HG03354 (cell line): ENCODE measurements around the gene CASP14.
"Not testable (repeated sequence)": the region's sequence is repeated elsewhere in the genome, so short reads cannot be mapped to it uniquely, and the experiment has no call there.

ENCODE experiments used
- ATAC-seq: cut with Tn5 transposase; IDR thresholded peaks from one replicate; pipeline ENCODE4 v1.9.1; 2021; ENCODE audit warnings: mild to moderate bottlenecking; ENCODE audit not compliant: unreplicated experiment, poor library complexity, severe bottlenecking

Gene CASP14, protein sequence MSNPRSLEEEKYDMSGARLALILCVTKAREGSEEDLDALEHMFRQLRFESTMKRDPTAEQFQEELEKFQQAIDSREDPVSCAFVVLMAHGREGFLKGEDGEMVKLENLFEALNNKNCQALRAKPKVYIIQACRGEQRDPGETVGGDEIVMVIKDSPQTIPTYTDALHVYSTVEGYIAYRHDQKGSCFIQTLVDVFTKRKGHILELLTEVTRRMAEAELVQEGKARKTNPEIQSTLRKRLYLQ

DNA sequence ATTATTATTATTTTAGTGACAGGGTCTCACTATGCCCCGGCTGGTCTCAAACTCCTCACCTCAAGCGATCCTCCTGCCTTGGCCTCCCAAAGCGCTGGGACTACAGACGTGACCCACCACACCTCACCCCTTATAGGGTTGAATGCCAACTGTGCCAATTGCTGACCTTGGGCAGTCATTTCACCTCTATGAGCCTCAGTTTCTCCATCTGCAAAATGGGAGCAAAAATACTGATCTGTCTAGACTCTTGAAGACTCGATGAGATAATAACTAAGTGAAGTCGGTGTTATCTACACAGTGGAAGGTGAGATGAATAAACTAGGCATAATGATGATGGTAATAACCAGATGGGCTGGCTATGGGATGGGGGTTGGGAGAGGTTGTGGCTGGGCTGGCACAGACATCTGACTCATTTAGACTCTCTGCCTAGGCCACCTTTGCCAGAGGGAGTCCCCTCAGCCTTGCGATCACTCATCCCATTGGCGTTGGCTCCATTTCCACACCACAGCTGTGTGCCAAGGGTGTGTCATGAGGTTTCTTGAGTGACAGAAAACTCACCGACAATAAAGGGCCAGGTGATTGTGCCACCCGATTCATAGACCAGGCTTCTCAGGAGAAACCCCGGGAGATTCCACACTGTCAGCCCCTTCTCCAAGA is at the start of gene CASP14:
Gene CASP14 (plus strand): TSS at position 596 of the 657 bp plus-strand sequence. CDS start 2,772 bp downstream, outside the sequence.
- ATAC-seq = no peak

DNA sequence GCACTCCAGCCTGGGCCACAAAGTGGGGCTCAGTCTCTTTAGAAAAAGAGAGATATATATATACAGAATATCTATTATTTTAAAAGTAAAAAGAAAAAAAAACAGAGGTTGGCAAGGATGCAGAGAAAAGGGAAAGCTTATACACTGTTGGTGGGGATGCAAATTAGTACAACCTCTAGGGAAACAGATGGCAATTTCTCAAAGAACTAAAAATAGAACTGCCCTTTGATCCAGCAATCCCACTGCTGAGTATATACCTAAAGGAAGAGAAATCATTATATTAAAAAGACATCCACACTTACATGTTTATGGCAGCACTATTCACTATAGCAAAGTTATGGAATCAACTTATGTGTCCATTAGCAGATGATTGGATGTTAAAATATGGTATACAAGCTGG is 41.0 kb upstream of the CASP14 start:
- no peak for ATAC-seq

DNA sequence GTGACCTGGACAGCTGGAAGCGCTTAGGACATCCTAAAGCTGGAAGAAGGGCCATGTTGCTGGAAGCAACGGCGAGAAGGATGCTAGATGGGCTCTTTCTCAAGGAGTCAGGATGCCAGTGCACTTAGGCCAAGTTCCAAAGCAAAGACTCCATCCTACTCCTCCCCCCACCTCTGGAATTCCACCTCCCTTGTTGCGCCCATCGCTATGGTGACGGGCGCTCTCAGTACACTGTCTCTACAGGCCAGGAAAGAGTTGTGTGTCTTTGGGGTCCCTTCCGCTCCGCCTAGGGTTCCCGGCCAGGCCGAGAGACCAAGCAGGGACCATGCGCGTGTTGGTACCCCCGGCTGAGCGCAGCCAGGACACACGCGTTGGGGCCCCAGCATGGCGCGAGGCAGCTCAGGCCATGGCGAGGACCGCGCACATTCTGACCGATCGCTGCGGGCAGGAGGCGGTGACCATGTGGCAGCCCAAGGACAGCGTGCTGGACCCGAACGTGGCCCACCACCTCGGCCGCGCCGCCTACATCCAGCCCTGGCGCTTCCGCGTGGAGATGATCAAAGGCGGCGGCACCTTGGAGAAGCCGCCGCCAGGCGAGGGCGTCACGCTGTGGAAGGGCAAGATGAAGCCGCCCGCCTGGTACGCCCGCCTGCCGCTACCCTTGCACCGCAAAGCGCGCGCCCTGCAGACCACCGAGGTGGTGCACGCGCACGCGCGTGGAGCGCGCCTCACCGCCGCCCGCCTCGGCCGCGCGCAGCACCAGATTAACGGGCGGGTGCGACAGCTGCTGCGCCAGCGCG is 38.6 kb upstream of the CASP14 start:
- ATAC-seq = no peak

DNA sequence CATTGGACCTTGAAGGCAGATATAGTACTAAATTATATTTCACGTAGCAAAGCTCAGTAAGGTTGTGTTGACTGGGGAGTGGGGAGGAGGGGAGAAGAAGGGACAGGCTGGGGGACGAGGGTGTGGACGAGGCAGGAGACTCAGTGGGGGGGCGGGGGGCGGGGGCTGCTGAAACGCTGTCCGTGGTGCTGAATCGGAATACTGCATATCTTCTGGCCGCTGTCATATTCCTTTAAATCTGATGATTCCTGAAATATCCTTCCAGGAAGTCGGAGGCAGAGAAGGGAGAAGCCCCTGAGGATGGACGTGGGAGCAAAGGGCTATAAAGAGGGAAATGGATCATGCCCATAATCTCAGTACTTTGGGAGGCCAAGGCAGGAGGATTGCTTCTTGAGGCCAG is 34.7 kb upstream of the CASP14 start:
- no peak for ATAC-seq

DNA sequence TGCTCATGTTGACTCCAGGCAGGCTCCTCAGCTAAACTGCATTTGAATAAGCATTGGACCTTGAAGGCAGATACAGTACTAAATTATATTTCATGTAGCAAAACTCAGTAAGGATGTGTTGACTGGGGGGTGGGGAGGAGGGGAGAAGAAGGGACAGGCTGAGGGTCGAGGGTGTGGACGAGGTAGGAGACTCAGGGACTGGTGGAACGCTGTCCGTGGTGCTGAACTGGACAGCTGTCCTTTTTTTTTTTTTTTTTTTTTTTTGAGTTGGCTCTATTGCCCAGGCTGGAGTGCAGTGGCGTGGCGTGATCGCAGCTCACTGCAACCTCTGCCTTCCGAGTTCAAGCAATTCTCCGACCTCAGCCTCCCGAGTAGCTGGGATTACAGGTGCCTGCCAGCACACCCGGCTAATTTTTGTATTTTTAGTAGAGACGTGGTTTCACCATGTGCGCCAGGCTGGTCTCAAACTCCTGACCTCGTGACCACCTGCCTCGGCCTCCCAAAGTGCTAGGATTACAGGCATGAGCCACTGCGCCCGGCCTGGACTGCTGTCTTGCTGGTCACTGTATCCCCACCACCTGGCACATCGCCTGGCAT is 33.2 kb upstream of the CASP14 start:
- ATAC-seq = no peak

DNA sequence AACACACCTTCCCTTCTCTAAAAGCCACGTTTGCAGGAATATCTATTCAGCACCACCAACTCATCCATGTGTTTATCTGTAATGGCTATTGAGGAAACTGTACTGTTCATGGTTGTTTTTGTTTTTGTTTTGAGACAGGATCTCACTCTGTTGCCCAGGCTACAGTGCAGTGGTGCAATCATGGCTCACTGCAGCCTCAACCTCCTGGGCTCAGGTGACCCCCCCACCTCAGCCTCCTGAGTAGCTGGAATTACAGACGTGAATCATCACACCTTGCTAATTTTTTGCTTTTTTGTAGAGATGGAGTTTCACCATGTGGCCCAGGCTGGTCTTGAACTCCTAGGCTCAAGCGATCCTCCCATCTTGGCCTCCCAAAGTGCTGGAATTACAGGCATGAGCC is 30.4 kb upstream of the CASP14 start:
- ATAC-seq = not testable (repeated sequence)

DNA sequence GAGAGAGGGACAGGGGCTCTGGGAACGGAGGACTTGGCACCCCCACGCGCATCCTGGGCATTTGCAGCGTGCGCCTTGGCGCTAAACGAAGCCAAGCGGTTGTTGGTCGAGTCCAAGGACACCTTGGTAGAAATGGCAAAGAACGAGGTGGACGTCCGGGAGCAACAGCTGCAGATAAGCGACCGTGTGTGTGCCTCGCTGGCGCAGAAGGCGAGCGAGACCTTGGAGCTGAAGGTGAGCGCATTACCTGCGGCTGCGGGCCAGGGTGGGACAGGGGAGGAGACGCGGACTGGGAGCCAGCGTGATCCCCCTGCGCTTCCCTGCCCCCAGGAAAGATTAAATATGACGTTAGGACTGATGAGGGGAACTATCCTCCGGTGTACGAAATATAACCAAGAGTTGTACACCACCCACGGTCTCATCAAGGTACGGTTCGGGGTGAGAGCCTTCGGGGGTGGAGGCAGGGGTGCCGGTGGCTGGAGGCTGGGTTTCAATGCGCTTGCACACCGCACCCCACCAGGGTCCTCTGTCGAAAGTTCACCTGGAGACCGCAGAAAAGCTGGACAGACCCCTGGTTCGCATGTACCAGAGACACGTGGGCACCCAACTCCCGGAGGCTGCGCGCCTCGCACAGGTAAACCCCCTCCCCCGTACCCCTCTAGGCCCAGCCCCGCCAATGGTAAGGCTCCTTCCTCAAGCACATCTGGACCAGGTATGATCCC is 27.8 kb upstream of the CASP14 start:
- no peak for ATAC-seq

DNA sequence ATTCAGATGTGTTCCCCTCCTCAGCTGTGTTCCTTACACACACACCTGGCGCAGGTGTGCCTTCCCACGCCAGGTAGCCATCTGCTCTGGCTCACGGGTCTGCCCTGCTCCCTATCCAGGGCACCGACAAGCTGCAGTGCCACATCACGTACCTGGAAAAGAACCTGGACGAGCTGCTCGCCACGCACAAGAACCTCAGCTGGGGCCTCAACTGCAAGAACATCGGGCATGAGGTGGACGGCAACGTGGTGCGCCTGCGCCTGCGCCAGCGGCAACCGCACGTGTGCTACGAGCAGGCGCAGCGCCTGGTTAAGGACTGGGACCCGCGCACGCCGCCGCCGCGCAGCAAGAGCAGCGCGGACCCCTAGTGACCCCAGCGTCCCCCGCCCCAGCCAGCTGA is 26.5 kb upstream of the CASP14 start:
- ATAC-seq = no peak

DNA sequence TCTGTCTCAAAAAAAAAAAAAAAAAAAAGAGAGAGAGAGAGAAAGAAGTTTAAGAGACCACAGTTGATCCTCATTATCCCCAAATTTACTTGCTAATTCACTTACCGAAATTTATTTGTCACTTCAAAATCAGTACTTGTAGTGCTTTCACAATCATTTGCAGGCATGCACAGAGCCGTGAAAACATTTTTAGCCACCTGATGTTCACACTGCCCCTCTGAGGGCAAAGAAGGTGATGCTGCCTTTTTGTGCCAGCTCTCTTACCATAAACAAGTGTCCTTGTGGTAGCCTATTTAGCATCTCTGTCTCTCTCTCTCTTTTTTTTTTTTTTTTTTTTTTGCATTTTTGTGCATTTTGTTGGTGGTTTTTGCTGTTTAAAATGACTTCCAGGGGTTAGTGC is 24.1 kb upstream of the CASP14 start:
- no peak for ATAC-seq

DNA sequence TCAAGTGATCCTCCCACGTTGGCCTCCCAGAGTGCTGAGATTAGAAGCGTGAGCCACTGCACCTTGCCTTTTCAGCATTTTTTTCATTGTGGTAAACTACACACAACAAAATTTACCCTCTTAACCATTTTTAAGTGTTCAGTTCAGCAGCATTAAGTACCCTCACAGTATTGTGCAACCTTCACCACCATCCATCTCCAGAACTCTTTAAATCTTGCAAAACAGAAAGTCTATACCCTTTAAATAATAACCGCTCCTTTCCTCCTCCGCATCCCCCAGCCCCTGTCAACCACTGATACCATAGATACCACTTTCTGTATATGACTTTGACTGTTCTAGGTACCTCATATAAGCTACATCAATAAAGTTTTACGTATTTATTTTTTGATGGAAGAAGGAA is 20.8 kb upstream of the CASP14 start:
- ATAC-seq = no peak

DNA sequence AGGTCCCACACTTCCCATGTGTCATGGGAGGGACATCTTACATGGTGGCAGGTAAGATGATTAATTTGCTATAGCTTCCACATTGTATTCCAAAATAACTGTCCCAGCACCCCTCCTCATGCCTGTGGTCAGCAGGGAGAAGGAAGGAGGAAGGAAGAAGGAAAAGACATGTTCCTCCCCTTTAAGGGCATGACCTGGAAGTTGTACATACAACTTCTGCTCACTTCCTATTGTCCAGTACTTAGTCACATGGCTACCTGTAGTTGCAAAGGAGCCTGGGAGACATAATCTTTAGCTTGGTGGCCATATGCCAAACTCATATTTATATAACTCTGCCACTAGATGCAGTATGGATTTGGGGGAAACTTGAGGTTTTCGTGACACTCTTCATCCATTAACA is 17.6 kb upstream of the CASP14 start:
- no peak for ATAC-seq

DNA sequence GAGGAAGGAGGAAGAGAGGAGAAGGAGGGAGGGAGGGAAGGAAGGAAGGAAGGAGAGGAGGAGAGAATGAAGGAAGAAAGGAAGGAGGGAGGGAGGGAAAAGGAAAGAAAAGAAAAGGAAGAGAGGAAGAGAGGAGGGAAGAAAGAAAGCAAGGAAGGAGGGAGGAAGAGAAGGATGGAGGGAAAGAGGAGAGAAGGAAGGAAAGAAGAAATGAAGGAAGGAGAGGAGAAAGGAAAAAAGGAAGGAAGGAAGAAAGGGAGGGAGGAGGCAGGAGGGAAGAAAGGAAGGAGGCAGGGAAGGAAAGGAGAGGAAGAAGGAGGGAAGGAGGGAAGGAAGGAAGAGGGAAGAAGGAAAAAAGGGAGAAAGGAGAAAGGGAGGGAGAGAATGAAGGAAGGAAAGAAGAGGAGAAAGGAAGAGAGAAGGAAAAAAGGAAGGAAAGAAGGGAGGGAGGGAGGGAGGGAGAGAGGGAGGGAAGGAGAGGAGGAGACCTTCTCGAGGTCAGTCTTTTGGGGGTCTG is 13.4 kb upstream of the CASP14 start:
- ATAC-seq = no peak

DNA sequence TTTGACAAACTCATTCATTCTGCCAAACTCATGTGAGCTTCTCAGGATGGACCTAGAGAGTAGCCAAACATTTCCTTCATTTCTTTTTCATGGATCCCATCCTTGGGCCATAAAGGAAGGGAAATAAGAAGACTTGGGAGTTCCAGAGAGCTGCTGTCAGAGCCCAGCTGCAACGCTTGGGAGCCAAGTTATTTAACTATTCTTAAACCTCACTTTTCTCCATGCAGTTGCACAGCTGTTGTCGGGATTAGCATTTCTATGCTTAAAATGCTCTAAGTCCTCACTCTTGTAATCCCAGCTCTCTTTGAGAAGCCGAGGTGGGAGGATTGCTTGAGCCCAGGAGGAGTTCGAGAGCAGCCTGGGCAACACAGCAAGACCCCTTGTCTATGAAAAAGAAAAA is 11.7 kb upstream of the CASP14 start:
- ATAC-seq = no peak

DNA sequence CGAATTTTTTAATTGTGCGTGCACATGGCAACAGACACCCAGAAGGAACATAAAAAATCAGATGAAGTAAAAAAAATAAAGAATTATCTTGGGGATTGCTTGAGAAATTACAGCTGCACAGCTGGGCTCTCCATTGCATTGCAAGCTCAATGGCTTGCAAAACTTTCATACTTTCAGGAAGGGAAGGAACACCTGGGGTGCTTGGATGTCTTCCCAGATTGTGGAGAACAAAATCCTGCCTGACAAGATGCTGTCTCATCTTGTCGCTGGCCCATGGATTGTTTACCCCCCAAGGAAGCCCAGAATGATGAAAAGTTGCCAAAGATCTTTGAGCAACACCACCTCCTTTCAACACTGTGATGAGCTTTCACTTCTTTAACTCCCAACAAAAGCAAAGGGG is 11.0 kb upstream of the CASP14 start:
- no peak for ATAC-seq

DNA sequence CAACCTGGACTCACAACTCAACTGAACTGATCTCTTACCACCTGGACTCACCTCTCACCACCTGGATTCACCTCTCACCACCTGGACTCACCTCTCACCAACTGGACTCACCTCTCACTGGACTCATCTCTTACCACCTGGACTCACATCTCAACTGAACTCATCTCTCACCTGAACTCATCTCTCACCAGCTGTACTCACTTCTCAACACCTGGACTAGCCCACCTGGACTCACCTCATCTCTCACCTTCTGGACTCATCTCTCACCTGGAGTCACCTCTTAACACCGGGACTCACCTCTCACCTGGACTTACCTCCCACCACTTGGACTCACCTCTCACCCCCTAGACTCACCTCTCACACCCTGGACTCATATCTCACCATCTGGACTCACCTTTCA is 7.3 kb upstream of the CASP14 start:
- ATAC-seq = no peak

DNA sequence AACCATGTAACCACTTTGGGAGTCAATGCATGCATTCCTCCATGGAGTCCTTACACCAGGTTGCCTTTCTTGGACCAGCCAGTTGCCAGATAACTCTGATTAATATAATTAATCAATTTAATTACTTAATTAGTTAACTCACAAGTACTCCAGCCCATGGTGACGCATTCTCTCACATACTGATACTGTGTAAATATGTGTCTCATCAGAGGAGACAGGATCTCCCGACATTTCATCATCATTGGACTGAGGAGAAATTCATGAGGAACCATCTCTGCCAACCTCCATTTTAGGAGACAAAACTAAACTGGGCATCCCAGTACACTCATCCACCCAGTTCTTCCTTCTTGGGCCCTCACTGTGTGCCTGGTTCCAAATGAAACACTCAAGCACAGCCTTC is 6.5 kb upstream of the CASP14 start:
- no peak for ATAC-seq

DNA sequence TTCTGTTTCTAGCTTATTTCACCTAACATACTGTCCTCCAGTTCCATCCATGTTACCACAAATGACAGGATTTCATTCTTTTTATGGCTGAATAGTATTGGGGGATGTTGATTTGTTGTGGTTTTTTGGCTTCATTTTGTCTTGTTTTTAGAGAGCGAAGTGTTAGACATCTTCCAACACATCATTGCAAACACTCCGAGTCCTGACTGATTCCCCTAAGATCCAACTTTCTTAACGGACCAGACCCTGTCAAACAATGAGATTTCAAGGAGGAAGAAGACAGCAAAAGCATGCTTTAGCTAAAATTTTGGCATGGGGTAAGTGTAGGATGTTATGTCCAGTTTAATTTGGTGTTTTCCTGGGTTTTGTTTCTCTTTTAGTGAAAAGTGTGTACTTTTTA is 3.8 kb upstream of the CASP14 start:
- no peak for ATAC-seq

DNA sequence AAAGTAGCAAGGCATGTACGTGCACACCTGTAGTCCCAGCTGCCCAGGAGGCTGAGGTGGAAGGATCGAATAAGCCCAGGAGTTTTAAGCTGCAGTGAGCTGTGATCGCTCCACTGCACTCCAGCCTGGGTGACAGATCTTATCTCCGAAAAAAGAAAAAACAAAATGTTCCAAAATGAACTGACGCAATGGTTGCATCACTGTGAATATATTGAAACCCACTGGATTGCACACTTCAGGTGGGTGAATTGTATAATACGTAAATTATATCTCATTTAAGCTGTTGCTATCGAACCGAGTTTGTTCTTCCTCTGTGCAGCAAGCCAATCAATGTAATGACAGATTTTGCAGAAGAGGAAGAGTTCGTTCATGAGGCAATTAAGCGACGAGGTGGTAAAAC is 1.6 kb upstream of the CASP14 start:
- ATAC-seq = no peak

DNA sequence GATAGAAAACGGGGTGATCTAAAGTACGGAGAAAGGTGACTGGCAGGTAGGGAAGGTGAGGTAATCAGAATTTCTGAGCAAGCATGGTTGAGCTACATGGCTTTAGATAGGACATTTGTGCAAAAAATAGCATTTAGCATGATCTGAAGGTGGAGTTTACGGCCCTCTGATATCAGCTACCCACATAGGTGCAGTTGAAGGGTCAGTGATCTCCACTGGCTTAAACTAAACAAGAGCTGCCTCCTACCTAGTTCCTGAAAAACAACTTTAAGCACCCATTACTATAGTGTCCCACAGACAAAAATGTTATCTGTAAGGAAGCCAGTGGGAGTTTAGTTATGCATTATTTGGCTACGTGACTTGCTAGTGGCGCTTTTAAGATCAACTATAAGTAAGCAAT is 1.2 kb upstream of the CASP14 start:
- ATAC-seq = no peak

DNA sequence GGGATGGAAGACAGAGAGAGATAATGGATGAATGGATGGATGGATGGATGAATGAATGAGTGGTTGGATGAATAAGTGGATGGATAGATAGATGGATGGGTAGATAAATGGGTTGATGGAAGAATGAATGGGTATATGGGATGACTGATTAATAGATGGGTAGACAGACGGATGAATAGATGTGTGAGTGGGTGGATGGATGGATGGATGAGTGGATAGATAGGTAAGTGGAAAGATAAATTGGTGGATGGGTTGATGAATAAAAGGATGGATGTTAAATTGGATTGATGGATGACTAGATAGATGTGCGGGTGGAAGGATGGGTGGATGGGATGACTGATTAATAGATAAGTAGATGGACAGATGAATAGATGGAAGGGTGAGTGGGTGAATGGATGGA is 1.4 kb downstream of the CASP14 start:
- no peak for ATAC-seq
